SU-DHL-6 (cell line): Measurements from ENCODE around the gene NRG3.

Source experiments
- H2AFZ ChIP-seq: fragments of 200-600 bp; sonication (generic); 2 replicates; pipeline ENCODE4 v1.6.1; 2014; ENCODE audit warnings: low read depth, mild to moderate bottlenecking, moderate library complexity, mixed read lengths, antibody characterized with exemption, low read length; ENCODE audit not compliant: severe bottlenecking
- H3F3A ChIP-seq: fragments of 200-600 bp; shearing (Covaris generic); 2 replicates; pipeline ENCODE4 v1.6.0; 2016; ENCODE audit warnings: antibody characterized with exemption, mild to moderate bottlenecking; ENCODE audit not compliant: insufficient read depth
- H3K27ac ChIP-seq: fragments of 200-600 bp; sonication (generic); 2 replicates; pipeline ENCODE4 v1.5.1; 2016; ENCODE audit warnings: low read depth, mild to moderate bottlenecking, low read length, moderate library complexity, mixed read lengths
- H3K27me3 ChIP-seq: fragments of 200-600 bp; sonication (generic), shearing (Covaris generic); 2 replicates; pipeline ENCODE4 v1.6.0; 2014; ENCODE audit warnings: mild to moderate bottlenecking, low read length
- H3K36me3 ChIP-seq: fragments of 200-600 bp; sonication (generic); 2 replicates; pipeline ENCODE4 v1.6.1; 2014; ENCODE audit warnings: mild to moderate bottlenecking, low read length, mixed read lengths
- H3K4me2 ChIP-seq: fragments of 300-600, 200-600 bp; shearing (Covaris generic), sonication (generic); 2 replicates; pipeline ENCODE4 v1.6.0; 2014; ENCODE audit warnings: low read length, low read depth, mild to moderate bottlenecking; ENCODE audit not compliant: poor library complexity, severe bottlenecking
- H3K4me3 ChIP-seq: fragments of 200-600 bp; sonication (generic); 2 replicates; pipeline ENCODE4 v1.5.1; 2014; ENCODE audit warnings: antibody characterized with exemption, low read length, mild to moderate bottlenecking, mixed read lengths; ENCODE audit not compliant: insufficient read depth, poor library complexity, severe bottlenecking
- H3K79me2 ChIP-seq: fragments of 200-600 bp; sonication (generic); 2 replicates; pipeline ENCODE4 v1.6.1; 2014; ENCODE audit warnings: mild to moderate bottlenecking, low read length, moderate library complexity; ENCODE audit not compliant: insufficient read depth
- H3K9ac ChIP-seq: fragments of 200-600 bp; sonication (generic); 2 replicates; pipeline ENCODE4 v1.7.0; 2014; ENCODE audit warnings: mild to moderate bottlenecking, low read length
- H3K9me2 ChIP-seq: fragments of 200-600 bp; sonication (generic); replicated peaks from 2 replicates; pipeline ENCODE4 v1.6.1; 2014; ENCODE audit warnings: low read length; ENCODE audit not compliant: insufficient read depth
- H3K9me3 ChIP-seq: fragments of 200-600 bp; sonication (generic); 2 replicates; pipeline ENCODE4 v1.6.1; 2014; ENCODE audit warnings: low read length, mixed read lengths; ENCODE audit not compliant: insufficient read depth
- H4K20me1 ChIP-seq: fragments of 200-600 bp; sonication (generic); 2 replicates; pipeline ENCODE4 v1.6.1; 2014; ENCODE audit warnings: low read depth, mild to moderate bottlenecking, antibody characterized with exemption, low read length, moderate library complexity, mixed read lengths
- EZH2phosphoT487 ChIP-seq: fragments of 200-600 bp; sonication (generic), shearing (Covaris generic); conservative IDR thresholded peaks from 2 replicates; pipeline ENCODE4 v1.6.1; 2018; ENCODE audit warnings: mild to moderate bottlenecking, antibody characterized with exemption, low read length, moderate library complexity, mixed read lengths
- TF ChIP-seq, protein P1 (sequence below): fragments of 200-600 bp; sonication (generic); IDR thresholded peaks from one replicate; pipeline ENCODE4 v1.5.1; 2017; ENCODE audit warnings: antibody characterized with exemption, mild to moderate bottlenecking, low read length, moderate library complexity; ENCODE audit not compliant: insufficient read depth, poor library complexity, severe bottlenecking

NRG3 gene

DNA sequence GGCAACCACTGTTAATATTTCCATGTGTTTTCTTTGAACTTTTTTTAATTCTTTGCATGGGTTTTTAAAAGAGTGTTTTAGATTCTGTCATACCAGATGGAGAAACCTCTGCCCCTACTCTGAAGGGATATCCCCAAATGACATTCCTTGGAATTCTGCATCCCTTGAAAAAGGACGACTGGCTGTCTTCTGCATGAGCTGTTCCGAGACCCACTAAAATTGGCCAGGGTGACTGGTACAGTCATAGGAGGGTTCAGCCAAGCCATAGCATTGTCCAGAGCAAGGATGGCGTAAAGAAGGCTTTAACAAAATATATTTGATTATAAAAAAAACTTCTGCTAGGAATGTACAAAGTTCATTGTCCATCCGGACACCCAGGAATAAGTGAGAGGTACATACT, 952.9 kb downstream of the NRG3 start:
- H3K36me3 ChIP-seq, result no peaks in the 10 kb centered on the region
- no peak overlapping the region for H3K9ac ChIP-seq
- H3K79me2 ChIP-seq, result no peaks in the 10 kb centered on the region
- TF ChIP-seq, protein P1, sequence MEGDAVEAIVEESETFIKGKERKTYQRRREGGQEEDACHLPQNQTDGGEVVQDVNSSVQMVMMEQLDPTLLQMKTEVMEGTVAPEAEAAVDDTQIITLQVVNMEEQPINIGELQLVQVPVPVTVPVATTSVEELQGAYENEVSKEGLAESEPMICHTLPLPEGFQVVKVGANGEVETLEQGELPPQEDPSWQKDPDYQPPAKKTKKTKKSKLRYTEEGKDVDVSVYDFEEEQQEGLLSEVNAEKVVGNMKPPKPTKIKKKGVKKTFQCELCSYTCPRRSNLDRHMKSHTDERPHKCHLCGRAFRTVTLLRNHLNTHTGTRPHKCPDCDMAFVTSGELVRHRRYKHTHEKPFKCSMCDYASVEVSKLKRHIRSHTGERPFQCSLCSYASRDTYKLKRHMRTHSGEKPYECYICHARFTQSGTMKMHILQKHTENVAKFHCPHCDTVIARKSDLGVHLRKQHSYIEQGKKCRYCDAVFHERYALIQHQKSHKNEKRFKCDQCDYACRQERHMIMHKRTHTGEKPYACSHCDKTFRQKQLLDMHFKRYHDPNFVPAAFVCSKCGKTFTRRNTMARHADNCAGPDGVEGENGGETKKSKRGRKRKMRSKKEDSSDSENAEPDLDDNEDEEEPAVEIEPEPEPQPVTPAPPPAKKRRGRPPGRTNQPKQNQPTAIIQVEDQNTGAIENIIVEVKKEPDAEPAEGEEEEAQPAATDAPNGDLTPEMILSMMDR, result no peak
- TF ChIP-seq EZH2phosphoT487, result no peak
- H4K20me1 ChIP-seq, result no peaks in the 10 kb centered on the region
- no peaks in the 10 kb centered on the region for H3K9me3 ChIP-seq
- no peak overlapping the region for H3K27ac ChIP-seq
- H3F3A ChIP-seq, result no peaks in the 10 kb centered on the region
- H3K4me3 ChIP-seq, result no peak overlapping the region
- no peak overlapping the region for H3K4me2 ChIP-seq
- no peaks in the 10 kb centered on the region for H3K27me3 ChIP-seq
- no peak overlapping the region for H2AFZ ChIP-seq
- no peaks in the 10 kb centered on the region for H3K9me2 ChIP-seq

GRCh38 chr10:82847242-82847641, 972.2 kb downstream of the NRG3 start:
- H3K36me3 ChIP-seq, result no peaks in the 10 kb centered on the region
- H3K4me3 ChIP-seq, result no peak overlapping the region
- H3F3A ChIP-seq, result no peaks in the 10 kb centered on the region
- H3K9ac ChIP-seq, result no peak overlapping the region
- H3K79me2 ChIP-seq, result no peaks in the 10 kb centered on the region
- no peaks in the 10 kb centered on the region for H4K20me1 ChIP-seq
- H3K9me2 ChIP-seq, result no peaks in the 10 kb centered on the region
- H3K4me2 ChIP-seq, result no peak overlapping the region
- no peak overlapping the region for H3K27ac ChIP-seq
- no peak for TF ChIP-seq EZH2phosphoT487
- TF ChIP-seq, protein P1, result no peak
- H3K27me3 ChIP-seq, result no peaks in the 10 kb centered on the region
- H3K9me3 ChIP-seq, result no peaks in the 10 kb centered on the region
- no peak overlapping the region for H2AFZ ChIP-seq

DNA sequence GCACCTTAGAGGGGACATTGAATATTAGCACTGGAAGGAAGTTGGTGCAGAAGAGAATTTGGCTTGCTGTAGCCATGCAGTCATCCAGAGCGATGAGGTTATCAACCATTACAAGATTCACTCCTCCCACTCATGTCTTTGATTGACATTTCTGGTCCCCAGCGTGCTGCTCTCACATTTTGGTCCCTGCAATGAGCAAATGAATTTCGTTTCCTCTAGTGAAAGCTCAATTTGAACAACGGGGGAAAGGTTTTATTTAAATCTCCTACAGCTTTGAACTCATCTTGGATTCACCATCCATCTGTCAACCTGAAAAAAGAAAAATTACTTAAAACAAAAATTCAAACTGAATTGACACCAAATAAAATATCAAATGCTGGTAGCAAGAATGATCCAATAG, 975.2 kb downstream of the NRG3 start:
- Histone ChIP-seq H4K20me1 (no peaks in the 10 kb centered on the region), H3K4me3 (no peak overlapping the region), H3K9me3 (no peaks in the 10 kb centered on the region), H3K27ac (no peak overlapping the region), H3K27me3 (no peaks in the 10 kb centered on the region), H2AFZ (no peak overlapping the region), H3F3A (no peaks in the 10 kb centered on the region), H3K36me3 (no peaks in the 10 kb centered on the region), H3K9ac (no peak overlapping the region), H3K9me2 (no peaks in the 10 kb centered on the region), H3K79me2 (no peaks in the 10 kb centered on the region), H3K4me2 (no peak overlapping the region)
- no peak for TF ChIP-seq EZH2phosphoT487
- TF ChIP-seq, protein P1, result no peak

DNA sequence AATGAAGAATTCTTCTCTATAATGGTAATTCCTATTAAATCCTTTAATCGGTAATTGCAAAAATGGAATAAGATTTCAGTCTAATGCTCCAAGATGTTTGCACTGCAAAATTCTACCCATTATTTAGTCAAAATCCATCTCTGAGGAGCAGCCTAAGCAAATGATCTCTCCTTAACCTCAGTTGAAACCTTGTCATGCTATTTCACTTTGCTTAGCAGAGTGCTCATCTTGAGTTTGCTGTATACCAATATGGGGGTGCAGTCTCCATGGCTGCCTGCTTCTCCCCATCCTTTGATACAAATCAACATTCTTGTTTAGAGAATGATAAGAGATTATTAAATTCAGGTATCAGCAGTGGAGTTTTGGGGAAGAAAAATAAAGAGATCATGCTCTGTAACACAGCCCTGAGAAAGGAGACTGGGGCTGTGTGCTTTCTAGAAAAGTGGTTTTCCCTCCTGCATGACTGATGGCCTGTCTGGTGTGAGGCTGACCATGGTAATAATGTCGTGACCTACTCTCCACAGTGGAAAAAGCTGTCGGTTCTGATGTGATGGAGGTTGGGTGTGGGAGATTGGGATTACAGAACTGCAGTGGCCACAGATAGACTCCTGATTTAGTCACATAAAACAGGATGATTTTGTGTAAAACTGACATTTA, 982.1 kb downstream of the NRG3 start:
- H3K9ac ChIP-seq, result no peak overlapping the region
- no peak overlapping the region for H3K27ac ChIP-seq
- H3K4me2 ChIP-seq, result no peak overlapping the region
- H3K27me3 ChIP-seq, result no peaks in the 10 kb centered on the region
- H3K36me3 ChIP-seq, result no peaks in the 10 kb centered on the region
- no peaks in the 10 kb centered on the region for H3K9me2 ChIP-seq
- no peaks in the 10 kb centered on the region for H3F3A ChIP-seq
- H2AFZ ChIP-seq, result no peak overlapping the region
- H3K4me3 ChIP-seq, result no peak overlapping the region
- no peaks in the 10 kb centered on the region for H4K20me1 ChIP-seq
- H3K79me2 ChIP-seq, result no peaks in the 10 kb centered on the region
- TF ChIP-seq EZH2phosphoT487, result no peak
- no peaks in the 10 kb centered on the region for H3K9me3 ChIP-seq
